ENCODE data around the gene CC2D2A. TPM values are rescaled to one million over a fixed set of nuclear protein-coding genes. Genes with fewer than 3 reads are reported as not detected.

The CC2D2A gene
- total RNA-seq, 1 experiment from 2014 or later = 11.8 TPM

DNA sequence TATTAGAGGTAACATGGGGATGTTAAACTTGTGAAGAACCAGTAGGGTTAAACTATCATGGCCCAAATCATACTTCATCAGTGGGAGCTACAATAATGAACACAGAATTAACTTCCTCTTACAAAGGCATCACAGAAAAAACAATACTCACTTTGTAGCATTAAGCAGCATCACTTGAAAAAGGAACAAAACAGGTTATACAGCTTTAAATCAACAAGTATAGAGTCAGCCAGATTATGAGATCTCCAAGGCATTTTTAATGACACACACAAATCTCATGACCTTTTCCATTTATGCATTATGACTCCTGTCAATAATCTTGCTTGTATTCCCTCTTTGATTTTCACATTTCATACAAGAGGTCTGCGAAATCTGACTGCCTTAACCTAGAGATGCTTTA lies 167.1 kb downstream of the CC2D2A start:
- TF ChIP-seq, protein P1, sequence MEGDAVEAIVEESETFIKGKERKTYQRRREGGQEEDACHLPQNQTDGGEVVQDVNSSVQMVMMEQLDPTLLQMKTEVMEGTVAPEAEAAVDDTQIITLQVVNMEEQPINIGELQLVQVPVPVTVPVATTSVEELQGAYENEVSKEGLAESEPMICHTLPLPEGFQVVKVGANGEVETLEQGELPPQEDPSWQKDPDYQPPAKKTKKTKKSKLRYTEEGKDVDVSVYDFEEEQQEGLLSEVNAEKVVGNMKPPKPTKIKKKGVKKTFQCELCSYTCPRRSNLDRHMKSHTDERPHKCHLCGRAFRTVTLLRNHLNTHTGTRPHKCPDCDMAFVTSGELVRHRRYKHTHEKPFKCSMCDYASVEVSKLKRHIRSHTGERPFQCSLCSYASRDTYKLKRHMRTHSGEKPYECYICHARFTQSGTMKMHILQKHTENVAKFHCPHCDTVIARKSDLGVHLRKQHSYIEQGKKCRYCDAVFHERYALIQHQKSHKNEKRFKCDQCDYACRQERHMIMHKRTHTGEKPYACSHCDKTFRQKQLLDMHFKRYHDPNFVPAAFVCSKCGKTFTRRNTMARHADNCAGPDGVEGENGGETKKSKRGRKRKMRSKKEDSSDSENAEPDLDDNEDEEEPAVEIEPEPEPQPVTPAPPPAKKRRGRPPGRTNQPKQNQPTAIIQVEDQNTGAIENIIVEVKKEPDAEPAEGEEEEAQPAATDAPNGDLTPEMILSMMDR (IDR thresholded peaks at IDR 0.05; ENCODE audit: unreplicated experiment) = no peak
- Mint-ChIP-seq H3K36me3 (ENCODE audit: insufficient read depth, unreplicated experiment) (peaks cover 11% of the 10 kb centered on the region), H3K27me3 (ENCODE audit: unreplicated experiment) (no peaks in the 10 kb centered on the region), H3K9me3 (ENCODE audit: low read depth, unreplicated experiment) (no peaks in the 10 kb centered on the region), H3K4me1 (ENCODE audit: low read depth, unreplicated experiment) (peaks cover 7% of the 10 kb centered on the region), H3K27ac (ENCODE audit: unreplicated experiment) (peak overlapping the region; percentile 77), H3K4me3 (ENCODE audit: low read depth, unreplicated experiment) (no peak overlapping the region)
- CTCF ChIA-PET = interaction anchor here (0.6 to 1.1 kb wide), 2 partner anchors 12 to 169 kb away, joined by 3 to 5 read pairs; no protein-coding TSS in a partner anchor
- no peak for DNase-seq
- intact Hi-C loops (cut with micrococcal nuclease; ENCODE audit: unreplicated experiment) = loop anchor here (5.0 kb wide), 1 partner anchor 40 kb away; no protein-coding TSS in a partner anchor
- no TSS peak for BruUV-seq (replicated peaks)

DNA sequence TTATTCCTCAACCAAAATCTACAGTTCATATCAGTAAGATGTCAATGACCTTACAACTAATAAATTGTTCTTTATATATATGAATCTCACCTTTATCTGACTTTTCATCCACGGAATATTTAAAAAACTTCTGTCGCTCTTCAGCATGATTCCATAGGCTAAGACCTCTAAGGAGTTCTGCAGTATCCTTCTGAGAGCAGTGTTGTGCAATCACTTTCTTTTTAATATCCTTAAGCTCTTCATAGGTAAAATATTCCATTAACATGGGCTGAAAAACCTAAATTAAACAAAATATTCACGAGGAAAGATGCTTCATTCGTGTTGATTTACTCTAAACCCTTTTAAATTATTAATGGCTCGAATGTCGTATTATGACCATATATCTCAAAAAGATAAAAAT lies 168.7 kb downstream of the CC2D2A start:
- Mint-ChIP-seq H3K27me3 (ENCODE audit: unreplicated experiment) (no peaks in the 10 kb centered on the region), H3K36me3 (ENCODE audit: insufficient read depth, unreplicated experiment) (peaks cover 16% of the 10 kb centered on the region), H3K4me3 (ENCODE audit: low read depth, unreplicated experiment) (no peak overlapping the region), H3K27ac (ENCODE audit: unreplicated experiment) (no peak overlapping the region), H3K9me3 (ENCODE audit: low read depth, unreplicated experiment) (no peaks in the 10 kb centered on the region), H3K4me1 (ENCODE audit: low read depth, unreplicated experiment) (peaks cover 7% of the 10 kb centered on the region)
- CTCF ChIA-PET = no interaction called here
- no peak for DNase-seq
- TF ChIP-seq, protein P1 (IDR thresholded peaks at IDR 0.05; ENCODE audit: unreplicated experiment) = no peak
- intact Hi-C loops (cut with micrococcal nuclease; ENCODE audit: unreplicated experiment) = loop anchor here (5.0 kb wide), 1 partner anchor 39 kb away; no protein-coding TSS in a partner anchor
- BruUV-seq (replicated peaks) = no TSS peak

DNA sequence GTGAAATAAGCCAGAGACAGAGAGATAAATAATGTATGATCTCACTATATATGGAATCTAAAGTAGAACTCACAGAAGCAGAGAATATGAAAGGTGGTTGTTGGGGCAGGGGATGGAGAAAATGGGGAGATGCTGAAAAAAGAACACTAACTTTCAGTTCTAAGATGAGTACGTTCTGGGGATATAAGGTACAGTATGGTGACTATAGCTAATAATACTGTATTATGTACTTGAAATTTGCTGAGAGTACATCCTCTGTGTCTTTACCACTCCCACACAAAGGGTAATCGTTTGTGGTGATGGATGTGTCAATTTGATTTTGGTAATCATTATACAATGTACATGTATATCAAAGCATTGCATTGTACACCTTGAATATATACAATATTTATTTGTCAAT lies 178.9 kb downstream of the CC2D2A start:
- Mint-ChIP-seq H3K27ac (ENCODE audit: unreplicated experiment) (no peak overlapping the region), H3K4me1 (ENCODE audit: low read depth, unreplicated experiment) (peaks cover 26% of the 10 kb centered on the region), H3K36me3 (ENCODE audit: insufficient read depth, unreplicated experiment) (peaks cover 7% of the 10 kb centered on the region), H3K9me3 (ENCODE audit: low read depth, unreplicated experiment) (no peaks in the 10 kb centered on the region), H3K27me3 (ENCODE audit: unreplicated experiment) (no peaks in the 10 kb centered on the region), H3K4me3 (ENCODE audit: low read depth, unreplicated experiment) (no peak overlapping the region)
- no peak for DNase-seq
- intact Hi-C loops (cut with micrococcal nuclease; ENCODE audit: unreplicated experiment) = no loop called here
- BruUV-seq (replicated peaks) = no TSS peak
- CTCF ChIA-PET = no interaction called here
- TF ChIP-seq, protein P1 (IDR thresholded peaks at IDR 0.05; ENCODE audit: unreplicated experiment) = no peak

DNA sequence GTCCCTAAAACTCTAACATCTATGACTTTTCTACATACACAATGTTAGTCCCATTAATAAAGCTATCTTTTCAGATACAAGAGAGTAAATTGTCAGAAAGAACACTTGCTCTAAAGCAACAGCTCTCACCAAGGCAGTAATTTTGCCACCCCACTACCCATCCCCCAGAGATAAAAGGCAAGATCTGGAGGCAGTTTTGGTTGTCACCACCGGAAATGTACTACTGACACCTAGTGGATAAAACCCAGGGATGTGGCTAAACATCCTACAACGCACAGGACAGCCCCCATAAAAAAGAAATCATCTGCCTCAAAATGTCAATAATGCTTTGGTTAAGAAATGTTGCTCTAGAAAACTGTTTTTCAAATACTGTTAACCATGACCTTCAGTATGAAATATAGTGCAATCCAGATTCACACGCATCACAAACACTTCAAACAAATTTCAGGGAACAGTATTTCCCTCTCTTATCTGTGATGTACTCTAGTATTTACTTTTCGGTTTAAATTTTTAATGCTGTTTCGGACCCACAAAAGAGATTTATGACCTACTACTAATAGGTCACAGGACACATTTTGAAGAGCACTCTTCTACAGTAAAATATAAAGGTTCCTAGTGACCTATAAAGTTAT lies 180.3 kb downstream of the CC2D2A start:
- TF ChIP-seq, protein P1 (IDR thresholded peaks at IDR 0.05; ENCODE audit: unreplicated experiment) = peak; percentile 51
- Mint-ChIP-seq H3K27me3 (ENCODE audit: unreplicated experiment) (no peaks in the 10 kb centered on the region), H3K4me1 (ENCODE audit: low read depth, unreplicated experiment) (peaks cover 26% of the 10 kb centered on the region), H3K4me3 (ENCODE audit: low read depth, unreplicated experiment) (no peak overlapping the region), H3K27ac (ENCODE audit: unreplicated experiment) (peak overlapping the region; percentile 42), H3K9me3 (ENCODE audit: low read depth, unreplicated experiment) (no peaks in the 10 kb centered on the region), H3K36me3 (ENCODE audit: insufficient read depth, unreplicated experiment) (peaks cover 21% of the 10 kb centered on the region)
- intact Hi-C loops (cut with micrococcal nuclease; ENCODE audit: unreplicated experiment) = loop anchor here (1.0 kb wide), 1 partner anchor 171 kb away; no protein-coding TSS in a partner anchor
- peak; percentile 52 for DNase-seq
- no TSS peak for BruUV-seq (replicated peaks)
- CTCF ChIA-PET = no interaction called here

Other genes with a start within 250 kb of the CC2D2A start
- not detected in 2 replicates for gene C1QTNF7, start 41.8 kb upstream of the CC2D2A start, total RNA-seq (2022)
- gene FBXL5, start 185.5 kb downstream of the CC2D2A start, total RNA-seq (2022) = 26.4 and 27.0 TPM in 2 replicates
- 18.6 and 22.6 TPM in 2 replicates for gene FAM200B, start 211.9 kb downstream of the CC2D2A start, total RNA-seq (2022)
- 4.7 and 6.0 TPM in 2 replicates for gene BST1, start 233.2 kb downstream of the CC2D2A start, total RNA-seq (2022)

Measured in Calu3 (cell line).